Panc1 (cell line): ENCODE results near the gene LAMA1. TPM values are rescaled to one million over a fixed set of nuclear protein-coding genes. Genes with fewer than 3 reads are reported as not detected.

ENCODE experiments used
- ATAC-seq: fragments of 200-7000 bp; cut with Tn5 transposase; 2 replicates; pipeline ENCODE4 v1.9.1; 2020; ENCODE audit warnings: mild to moderate bottlenecking, moderate library complexity
- BruUV-seq: library from RNA; stranded (reverse); fragments of 400-500 nt; replicated peaks from 2 replicates; lab custom pipeline; 2021; lab: Mats Ljungman, UMichigan
- CTCF ChIA-PET: fragments of 300-600 bp; sonication (Branson Sonifier 250); formaldehyde crosslinking; loops from one replicate; lab custom pipeline; 2022; ENCODE audit warnings: antibody characterized with exemption; lab: Charles Lee
- POLR2A ChIA-PET: fragments of 300-600 bp; sonication (Branson Sonifier 250); formaldehyde crosslinking; loops from one replicate; lab custom pipeline; 2022; ENCODE audit warnings: antibody characterized with exemption; lab: Charles Lee
- DNase-seq: peaks from one replicate; pipeline ENCODE4 v3.0.0-alpha.2; 2010; ENCODE audit warnings: low read depth, low spot score
- H3K27ac ChIP-seq: 2 replicates; pipeline ENCODE4 v1.5.1; 2011; ENCODE audit warnings: mild to moderate bottlenecking, low read length, inconsistent platforms
- H3K27me3 ChIP-seq: fragments of 200-500 bp; sonication (Bioruptor generic); 2 replicates; pipeline ENCODE4 v1.6.0; 2014; ENCODE audit warnings: low read length, inconsistent platforms; ENCODE audit not compliant: control insufficient read depth, insufficient read depth
- H3K36me3 ChIP-seq: fragments of 200-500 bp; sonication (Bioruptor generic); 2 replicates; pipeline ENCODE4 v1.5.1; 2014; ENCODE audit warnings: inconsistent platforms, mild to moderate bottlenecking, low read length, moderate library complexity; ENCODE audit not compliant: control insufficient read depth, insufficient read depth
- H3K4me1 ChIP-seq: 2 replicates; pipeline ENCODE4 v1.5.1; 2011; ENCODE audit warnings: inconsistent platforms, mild to moderate bottlenecking, low read length, moderate library complexity; ENCODE audit not compliant: control insufficient read depth, insufficient read depth
- H3K4me3 ChIP-seq, 2 experiments: 2 replicates each; pipeline ENCODE4 v1.5.1; 2011 to 2012; ENCODE audit warnings: low read depth in 2 of 2, low read length in 2 of 2, mild to moderate bottlenecking in 2 of 2, inconsistent platforms in 1 of 2, moderate library complexity in 1 of 2
- H3K9me3 ChIP-seq: fragments of 200-500 bp; sonication (Bioruptor generic); 2 replicates; pipeline ENCODE4 v1.5.1; 2014; ENCODE audit warnings: low read depth, mild to moderate bottlenecking, inconsistent platforms, low read length, moderate library complexity; ENCODE audit not compliant: control insufficient read depth, insufficient read depth
- CTCF ChIP-seq: fragments of 450-650 bp; IDR thresholded peaks from 2 replicates; pipeline ENCODE4 v1.5.1; 2017; ENCODE audit warnings: mild to moderate bottlenecking
- POLR2AphosphoS5 ChIP-seq: IDR thresholded peaks from 2 replicates; pipeline ENCODE4 v1.6.1; 2012; ENCODE audit warnings: mild to moderate bottlenecking, low read depth, low read length, moderate library complexity
- REST ChIP-seq, 2 experiments: IDR thresholded peaks; 2 replicates each; pipeline ENCODE4 v1.6.1; 2011 to 2012; ENCODE audit warnings: low read depth in 2 of 2, control low read depth in 1 of 2, low read length in 1 of 2, mild to moderate bottlenecking in 1 of 2, moderate library complexity in 1 of 2; ENCODE audit not compliant: insufficient read depth in 1 of 2
- SIN3A ChIP-seq: IDR thresholded peaks from 2 replicates; pipeline ENCODE4 v1.6.1; 2012; ENCODE audit warnings: low read depth, mild to moderate bottlenecking, low read length, moderate library complexity, borderline replicate concordance; ENCODE audit not compliant: insufficient read depth
- TCF7L2 ChIP-seq: IDR thresholded peaks from 2 replicates; pipeline ENCODE4 v1.6.1; 2011; ENCODE audit warnings: mild to moderate bottlenecking, low read depth, low read length, inconsistent platforms
- in situ Hi-C: cut with HindIII; loops from 2 replicates; pipeline ENCODE4 v1.10.0; 2016; ENCODE audit warnings: low sequenced_read_pairs, low pct_unique_long_range_greater_than_20kb
- intact Hi-C: fragments of 100-400 bp; cut with micrococcal nuclease; formaldehyde crosslinking; loops from one replicate; pipeline ENCODE4 v1.10.0; 2022; ENCODE audit not compliant: unreplicated experiment
- total RNA-seq: library from RNA; stranded (reverse); gene quantifications from one replicate; pipeline ENCODE4 v1.2.1, GENCODE V29; 2021; ENCODE audit not compliant: unreplicated experiment

Gene LAMA1
- total RNA-seq, 1 experiment from 2014 or later = 0.03 TPM

- H3K9me3 ChIP-seq = no peaks in the 10 kb centered on the region
- H3K27me3 ChIP-seq = no peaks in the 10 kb centered on the region
- no peaks in the 10 kb centered on the region for H3K4me1 ChIP-seq
- ChIA-PET CTCF (no interaction called here), POLR2A (no interaction called here)
- intact Hi-C loops (no loop called here), in situ Hi-C loops (no loop called here)
- H3K36me3 ChIP-seq = no peaks in the 10 kb centered on the region
- ATAC-seq (no peak), DNase-seq (no peak)
- no peak overlapping the region for H3K27ac ChIP-seq
- BruUV-seq = no TSS peak
- H3K4me3 ChIP-seq = no peak overlapping the region
- TF ChIP-seq SIN3A (no peak), TCF7L2 (no peak), REST (IDR thresholded peaks at IDR 0.05; ENCODE audit: insufficient read depth in 1 of 2, low read depth in 2 of 2, low read length in 1 of 2) (no peak), POLR2AphosphoS5 (no peak), CTCF (no peak)
Measured at GRCh38 chr18:6901286-6901926, 216.2 kb downstream of the LAMA1 start.

GRCh38 chr18:6891788-6892187, 225.8 kb downstream of the LAMA1 start:
- CTCF ChIA-PET = no interaction called here
- POLR2A ChIA-PET = no interaction called here
- Histone ChIP-seq H3K27me3 (no peaks in the 10 kb centered on the region), H3K36me3 (no peaks in the 10 kb centered on the region), H3K4me3 (no peak overlapping the region), H3K27ac (no peak overlapping the region), H3K9me3 (no peaks in the 10 kb centered on the region), H3K4me1 (no peaks in the 10 kb centered on the region)
- DNase-seq = no peak
- in situ Hi-C loops = no loop called here
- ATAC-seq = no peak
- no TSS peak for BruUV-seq
- no peak for TF ChIP-seq SIN3A
- TF ChIP-seq POLR2AphosphoS5 = no peak
- TF ChIP-seq CTCF = no peak
- no peak for TF ChIP-seq TCF7L2
- no peak for TF ChIP-seq REST (IDR thresholded peaks at IDR 0.05; ENCODE audit: insufficient read depth in 1 of 2, low read depth in 2 of 2, low read length in 1 of 2)
- intact Hi-C loops = no loop called here
